GDM1 (cell line): Measurements from ENCODE around the gene ATP5F1B.
A peak's percentile ranks its signal among the peaks of the same experiment; 100 is the strongest.

ENCODE experiments used
- DNase-seq: peaks from one replicate; lab custom pipeline; 2025; lab: John Stamatoyannopoulos, UW

Gene ATP5F1B

GRCh38 chr12:56645201-56645716 is 525 bp downstream of the ATP5F1B start:
- no peak for DNase-seq

- no peak for DNase-seq
Observed at GRCh38 chr12:56644654-56645053, 1.1 kb downstream of the ATP5F1B start.

- no peak for DNase-seq
Observed at GRCh38 chr12:56641219-56641618, 4.6 kb downstream of the ATP5F1B start.

- no peak for DNase-seq
Observed at GRCh38 chr12:56637621-56638020, 8.2 kb downstream of the ATP5F1B start.

- DNase-seq: peak; percentile 94
Observed at GRCh38 chr12:56636675-56637540, 8.9 kb downstream of the ATP5F1B start.

GRCh38 chr12:56635806-56636674 is 9.7 kb downstream of the ATP5F1B start:
- peak; percentile 77 for DNase-seq

- peak; percentile 47 for DNase-seq
Observed at GRCh38 chr12:56634837-56635791, 10.7 kb downstream of the ATP5F1B start.

GRCh38 chr12:56634242-56634836 is 11.4 kb downstream of the ATP5F1B start:
- no peak for DNase-seq

- no peak for DNase-seq
Observed at GRCh38 chr12:56633468-56634241, 12.1 kb downstream of the ATP5F1B start.

- DNase-seq: no peak
Observed at GRCh38 chr12:56632701-56633467, 12.9 kb downstream of the ATP5F1B start.

GRCh38 chr12:56631790-56632700 is 13.7 kb downstream of the ATP5F1B start:
- peak; percentile 43 for DNase-seq

GRCh38 chr12:56630180-56630632 is 15.6 kb downstream of the ATP5F1B start, which contains the start of gene BAZ2A:
BAZ2A (minus strand) TSS chr12:56630326; CDS start chr12:56617530, 12,796 bp downstream.
- peak; percentile 76 for DNase-seq

GRCh38 chr12:56629459-56630179 is 16.2 kb downstream of the ATP5F1B start:
- no peak for DNase-seq

GRCh38 chr12:56628671-56629458 is 16.9 kb downstream of the ATP5F1B start:
- DNase-seq: no peak

- DNase-seq: no peak
Observed at GRCh38 chr12:56626701-56627100, 19.1 kb downstream of the ATP5F1B start.

GRCh38 chr12:56622535-56622934 is 23.2 kb downstream of the ATP5F1B start:
- DNase-seq: no peak

- DNase-seq: no peak
Observed at GRCh38 chr12:56616925-56617324, 28.9 kb downstream of the ATP5F1B start.
